ENCODE data around the gene FUCA2.
"Not testable (repeated sequence)": the region's sequence is repeated elsewhere in the genome, so short reads cannot be mapped to it uniquely, and the experiment has no call there.

Gene FUCA2

GRCh38 chr6:143536461-143536865, 24.9 kb upstream of the FUCA2 start:
- DNase-seq (ENCODE audit: low read depth), result no peak

GRCh38 chr6:143535189-143535614, 23.7 kb upstream of the FUCA2 start:
- DNase-seq (ENCODE audit: low read depth), result no peak

GRCh38 chr6:143531720-143532499, 20.4 kb upstream of the FUCA2 start:
- DNase-seq (ENCODE audit: low read depth), result no peak

- DNase-seq (ENCODE audit: low read depth), result no peak
Measured at GRCh38 chr6:143529095-143529494, 17.6 kb upstream of the FUCA2 start.

GRCh38 chr6:143528164-143528811, 16.8 kb upstream of the FUCA2 start:
- no peak for DNase-seq (ENCODE audit: low read depth)

- DNase-seq (ENCODE audit: low read depth), result no peak
Measured at GRCh38 chr6:143527677-143528076, 16.2 kb upstream of the FUCA2 start.

GRCh38 chr6:143525356-143525755, 13.8 kb upstream of the FUCA2 start:
- no peak for DNase-seq (ENCODE audit: low read depth)

- no peak for DNase-seq (ENCODE audit: low read depth)
Measured at GRCh38 chr6:143522039-143522600, 10.6 kb upstream of the FUCA2 start.

GRCh38 chr6:143517447-143517773, 5.9 kb upstream of the FUCA2 start:
- no peak for DNase-seq (ENCODE audit: low read depth)

- DNase-seq (ENCODE audit: low read depth), result no peak
Measured at GRCh38 chr6:143516690-143517446, 5.3 kb upstream of the FUCA2 start.

- DNase-seq (ENCODE audit: low read depth), result no peak
Measured at GRCh38 chr6:143515766-143516355, 4.3 kb upstream of the FUCA2 start.

GRCh38 chr6:143515061-143515760, 3.7 kb upstream of the FUCA2 start:
- no peak for DNase-seq (ENCODE audit: low read depth)

- DNase-seq (ENCODE audit: low read depth), result no peak
Measured at GRCh38 chr6:143513410-143513809, 1.9 kb upstream of the FUCA2 start.

- DNase-seq (ENCODE audit: low read depth), result not testable (repeated sequence)
Measured at GRCh38 chr6:143510326-143510725, 1.2 kb downstream of the FUCA2 start.

GRCh38 chr6:143507358-143508145, 4.0 kb downstream of the FUCA2 start:
- no peak for DNase-seq (ENCODE audit: low read depth)

- no peak for DNase-seq (ENCODE audit: low read depth)
Measured at GRCh38 chr6:143506620-143507019, 4.9 kb downstream of the FUCA2 start.

GRCh38 chr6:143506199-143506598, 5.3 kb downstream of the FUCA2 start:
- DNase-seq (ENCODE audit: low read depth), result no peak

GRCh38 chr6:143505537-143505936, 6.0 kb downstream of the FUCA2 start:
- DNase-seq (ENCODE audit: low read depth), result no peak

GRCh38 chr6:143505111-143505510, 6.4 kb downstream of the FUCA2 start:
- no peak for DNase-seq (ENCODE audit: low read depth)

- DNase-seq (ENCODE audit: low read depth), result no peak
Measured at GRCh38 chr6:143504369-143504768, 7.2 kb downstream of the FUCA2 start.

GRCh38 chr6:143501851-143502250, 9.7 kb downstream of the FUCA2 start:
- DNase-seq (ENCODE audit: low read depth), result no peak

Measured in stimulated activated CD4-positive, alpha-beta T cell treated with anti-CD3 and anti-CD28 coated beads, Interleukin-2, amount 100 ng/mL, for 4 hours (primary cell).